Lower leg skin (tissue), 4 donors: ENCODE data around the gene ACTN4. TPM values are rescaled to one million over a fixed set of nuclear protein-coding genes. Genes with fewer than 3 reads are reported as not detected.

Experiments used
- DNase-seq, 2 donors: peaks; one replicate each; pipeline ENCODE4 v3.0.0-alpha.2; 2019; ENCODE audit warnings: low spot score in 2 of 2
- H3K4me3 ChIP-seq: fragments of 200-600 bp; sonication (generic); 2 replicates; pipeline ENCODE4 v1.5.1; 2017; ENCODE audit warnings: mild to moderate bottlenecking, low read depth; ENCODE audit not compliant: poor library complexity, severe bottlenecking
- POLR2A ChIP-seq, 2 donors: fragments of 450-650 bp; IDR thresholded peaks; one replicate each; pipeline ENCODE4 v1.6.1; 2016 to 2017; ENCODE audit warnings: antibody characterized with exemption in 2 of 2, mild to moderate bottlenecking in 1 of 2, moderate library complexity in 1 of 2
- WGBS, 2 donors: methylation state at CpG; one replicate each; pipeline ENCODE4 v1.1.5; 2018; 5-methylcytosine and 5-hydroxymethylcytosine counted together
- intact Hi-C: fragments of 100-400 bp; cut with DNase I; formaldehyde crosslinking; loops from one replicate; pipeline ENCODE4 v1.15.0; 2023; ENCODE audit warnings: low total_unique reads
- total RNA-seq, 4 donors: library from RNA; depleted of rRNA; stranded (reverse); fragments of >200 nt; gene quantifications; one replicate each; pipeline ENCODE4 v1.1.0, GENCODE V29; 2016
- TF ChIP-seq, protein P1 (sequence below), 3 donors: fragments of 450-650 bp; IDR thresholded peaks; one replicate each; pipeline ENCODE4 v1.5.1; 2016; ENCODE audit warnings: antibody characterized with exemption in 3 of 3, mild to moderate bottlenecking in 3 of 3, moderate library complexity in 2 of 3

The ACTN4 gene
- total RNA-seq, 4 donors from 2014 or later = 411 to 572 (median 469) TPM

DNA sequence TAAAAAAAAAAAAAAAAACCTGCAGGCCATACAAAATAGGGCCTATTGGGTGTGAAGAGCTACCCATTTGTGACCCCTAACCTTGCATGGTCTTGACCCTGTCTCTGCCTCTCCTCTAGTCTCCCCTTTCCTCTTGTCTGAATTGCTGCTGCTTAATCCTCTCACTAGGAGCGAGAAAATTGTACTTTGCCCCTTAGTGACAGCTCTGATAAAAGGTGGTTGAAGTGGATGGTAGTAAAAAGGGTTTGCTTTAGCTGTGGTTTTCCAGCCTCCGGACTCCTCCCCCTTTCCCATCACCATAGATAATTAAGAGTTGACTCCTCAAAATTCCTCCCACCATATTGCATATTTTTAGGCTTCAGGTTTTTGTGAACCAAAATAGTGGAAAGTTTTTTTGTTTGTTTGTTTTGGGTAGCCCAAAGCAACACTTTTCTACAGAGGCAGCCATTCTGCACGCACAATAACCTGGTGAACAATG lies 23.5 kb downstream of the ACTN4 start:
- no peak for TF ChIP-seq POLR2A (IDR thresholded peaks at IDR 0.05)
- TF ChIP-seq, protein P1, sequence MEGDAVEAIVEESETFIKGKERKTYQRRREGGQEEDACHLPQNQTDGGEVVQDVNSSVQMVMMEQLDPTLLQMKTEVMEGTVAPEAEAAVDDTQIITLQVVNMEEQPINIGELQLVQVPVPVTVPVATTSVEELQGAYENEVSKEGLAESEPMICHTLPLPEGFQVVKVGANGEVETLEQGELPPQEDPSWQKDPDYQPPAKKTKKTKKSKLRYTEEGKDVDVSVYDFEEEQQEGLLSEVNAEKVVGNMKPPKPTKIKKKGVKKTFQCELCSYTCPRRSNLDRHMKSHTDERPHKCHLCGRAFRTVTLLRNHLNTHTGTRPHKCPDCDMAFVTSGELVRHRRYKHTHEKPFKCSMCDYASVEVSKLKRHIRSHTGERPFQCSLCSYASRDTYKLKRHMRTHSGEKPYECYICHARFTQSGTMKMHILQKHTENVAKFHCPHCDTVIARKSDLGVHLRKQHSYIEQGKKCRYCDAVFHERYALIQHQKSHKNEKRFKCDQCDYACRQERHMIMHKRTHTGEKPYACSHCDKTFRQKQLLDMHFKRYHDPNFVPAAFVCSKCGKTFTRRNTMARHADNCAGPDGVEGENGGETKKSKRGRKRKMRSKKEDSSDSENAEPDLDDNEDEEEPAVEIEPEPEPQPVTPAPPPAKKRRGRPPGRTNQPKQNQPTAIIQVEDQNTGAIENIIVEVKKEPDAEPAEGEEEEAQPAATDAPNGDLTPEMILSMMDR (IDR thresholded peaks at IDR 0.05) = no peak
- WGBS, 2 donors = 49 to 52% methylated on average over 3 of the region's 3 CpGs
- no peak overlapping the region for H3K4me3 ChIP-seq
- no peak for DNase-seq
- intact Hi-C loops = loop anchor here (5.0 kb wide), 1 partner anchor 1546 kb away; the partner anchor contains the start of gene TTC9B

DNA sequence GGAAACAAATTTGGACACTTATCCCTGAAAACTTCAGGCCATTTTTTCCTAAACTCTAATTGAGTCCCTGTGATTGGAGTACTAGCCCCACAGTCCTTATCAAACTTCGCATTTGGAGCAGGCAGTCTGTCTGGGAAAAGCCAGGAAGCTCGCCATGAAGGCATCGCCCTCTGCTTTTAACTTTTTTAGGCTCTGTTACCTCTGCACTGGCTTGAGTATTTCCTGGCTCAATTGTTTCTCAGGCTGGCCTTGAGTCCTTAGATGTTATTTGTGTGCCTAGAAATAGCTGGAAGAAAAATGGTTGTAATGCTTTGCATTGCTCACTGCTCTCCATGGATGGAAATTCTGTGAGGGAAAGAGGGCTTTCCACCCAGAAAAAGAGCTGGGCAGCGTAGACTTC lies 24.2 kb downstream of the ACTN4 start:
- WGBS, 2 donors = 54 to 63% methylated on average over 4 of the region's 4 CpGs
- H3K4me3 ChIP-seq = no peak overlapping the region
- no peak for DNase-seq
- intact Hi-C loops = loop anchor here (5.0 kb wide), 1 partner anchor 1546 kb away; the partner anchor contains the start of gene TTC9B
- TF ChIP-seq POLR2A (IDR thresholded peaks at IDR 0.05) = no peak
- TF ChIP-seq, protein P1 (IDR thresholded peaks at IDR 0.05) = no peak

DNA sequence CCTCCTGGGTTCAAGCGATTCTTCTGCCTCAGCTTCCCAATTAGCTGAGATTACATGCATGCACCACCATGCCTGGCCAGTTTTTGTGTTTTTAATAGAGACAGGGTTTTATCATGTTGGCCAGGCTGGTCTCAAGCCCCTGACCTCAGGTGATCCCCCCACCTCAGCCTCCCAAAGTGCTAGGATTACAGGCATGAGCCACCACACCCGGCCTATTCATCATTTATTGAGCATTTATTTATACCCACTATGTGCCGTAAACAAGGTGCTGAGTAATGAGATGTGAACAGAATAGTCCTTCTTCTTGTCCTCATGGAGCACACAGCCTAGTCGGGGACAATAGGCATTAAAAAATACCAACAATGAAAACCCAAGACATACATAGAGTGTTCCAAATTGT lies 25.6 kb downstream of the ACTN4 start:
- 87 to 88% methylated on average over 4 of the region's 4 CpGs for WGBS, 2 donors
- TF ChIP-seq POLR2A (IDR thresholded peaks at IDR 0.05) = no peak
- TF ChIP-seq, protein P1 (IDR thresholded peaks at IDR 0.05) = no peak
- intact Hi-C loops = loop anchor here (5.0 kb wide), 1 partner anchor 1544 kb away; the partner anchor contains the start of gene TTC9B
- no peak overlapping the region for H3K4me3 ChIP-seq
- no peak for DNase-seq

DNA sequence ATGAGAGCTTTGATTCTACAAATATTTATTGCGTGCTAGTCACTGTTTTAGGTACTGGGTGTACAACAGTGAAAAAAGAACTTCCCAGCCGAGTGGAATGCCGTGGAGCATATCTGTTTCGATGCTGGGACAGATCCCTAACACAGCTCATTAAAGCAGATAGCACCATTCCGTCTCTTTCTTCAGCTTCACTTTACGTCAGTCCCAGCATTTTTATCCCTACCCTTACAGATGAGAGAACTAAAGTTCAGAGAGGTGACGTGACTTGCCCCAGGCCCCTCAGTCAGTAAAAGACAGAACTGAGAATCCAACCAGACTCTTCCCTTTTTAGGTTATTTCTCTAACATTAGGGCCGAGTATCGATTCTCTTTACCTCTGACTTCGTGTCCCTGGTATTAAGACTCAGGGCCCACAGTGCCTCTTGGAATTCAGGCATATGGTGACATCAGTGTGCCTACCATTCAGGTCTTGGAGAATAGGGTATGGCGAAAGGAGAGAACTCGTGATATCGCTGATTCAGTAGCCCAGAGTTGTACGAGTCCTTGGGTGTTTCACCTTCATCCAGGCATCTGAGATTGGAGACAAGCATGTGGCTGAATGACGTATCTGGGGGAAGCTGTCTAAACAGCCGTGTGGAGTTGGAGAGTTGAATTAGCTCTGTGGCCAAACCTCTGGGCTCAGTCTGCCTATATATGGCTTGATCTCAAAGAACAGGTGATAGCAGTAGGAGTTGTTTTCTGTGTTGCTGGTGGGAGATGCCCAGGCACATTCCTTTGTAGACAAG lies 27.1 kb downstream of the ACTN4 start:
- TF ChIP-seq, protein P1 (IDR thresholded peaks at IDR 0.05) = no peak
- TF ChIP-seq POLR2A (IDR thresholded peaks at IDR 0.05) = no peak
- WGBS, 2 donors = 41 to 45% methylated on average over 16 of the region's 16 CpGs
- no peak overlapping the region for H3K4me3 ChIP-seq
- peak in 1 of 2 donors; percentile 63 for DNase-seq
- intact Hi-C loops = loop anchor here (5.0 kb wide), 1 partner anchor 1543 kb away; the partner anchor contains the start of gene TTC9B

DNA sequence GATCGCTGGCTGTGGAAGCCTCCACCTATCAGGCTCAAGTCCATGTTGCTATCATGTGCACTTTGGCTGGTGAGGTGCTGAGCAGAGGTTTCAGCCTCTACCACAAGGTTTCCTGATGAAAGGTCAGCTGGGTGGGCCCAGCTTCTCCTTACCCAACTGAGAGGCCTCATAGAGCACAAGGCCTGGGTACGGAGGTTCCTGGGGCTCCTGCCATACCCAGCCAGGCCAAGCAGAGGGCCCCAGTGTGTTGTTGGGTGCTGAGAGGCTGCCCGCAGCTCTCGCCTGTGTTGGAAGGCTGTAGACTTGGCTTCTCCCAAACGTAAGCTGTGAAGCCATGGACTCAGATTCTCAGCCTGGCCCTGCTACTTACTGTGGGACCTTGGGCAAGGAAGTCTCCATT lies 28.2 kb downstream of the ACTN4 start:
- H3K4me3 ChIP-seq = no peak overlapping the region
- intact Hi-C loops = no loop called here
- DNase-seq = no peak
- WGBS, 2 donors = 41 to 67% methylated on average over 1 to 3 of the region's 5 CpGs
- TF ChIP-seq POLR2A (IDR thresholded peaks at IDR 0.05) = no peak
- TF ChIP-seq, protein P1 (IDR thresholded peaks at IDR 0.05) = no peak
